Motor neuron (in vitro differentiated cells): ENCODE measurements around the gene KCNT1. TPM values are rescaled to one million over a fixed set of nuclear protein-coding genes. Genes with fewer than 3 reads are reported as not detected.
A peak's percentile ranks its signal among the peaks of the same experiment; 100 is the strongest.

ENCODE experiments used
- ATAC-seq, 8 experiments: fragments of 200-7000 bp; cut with Tn5 transposase; replicated peaks in 6 of 8; 2 replicates each; pipeline ENCODE4 v1.8.0; 2021; ENCODE audit warnings: mild to moderate bottlenecking in 8 of 8, moderate library complexity in 8 of 8
- H3K27ac ChIP-seq, 2 donors: fragments of 250-450 bp; sonication (Bioruptor Pico); 2 replicates each; pipeline ENCODE4 v1.9.0; 2021; ENCODE audit warnings: antibody characterized with exemption in 2 of 2, mild to moderate bottlenecking in 2 of 2, moderate library complexity in 1 of 2
- H3K4me1 ChIP-seq, 2 donors: fragments of 250-450 bp; sonication (Bioruptor Pico); replicated peaks in 1 of 2; 2 replicates each; pipeline ENCODE4 v1.6.1; 2021; ENCODE audit warnings: antibody characterized with exemption in 2 of 2, mild to moderate bottlenecking in 2 of 2, moderate library complexity in 1 of 2
- H3K4me3 ChIP-seq, 5 donors: fragments of 250-450 bp; sonication (Bioruptor Pico); 2 replicates each; pipeline ENCODE4 v1.9.0; 2021; ENCODE audit warnings: antibody characterized with exemption in 5 of 5, mild to moderate bottlenecking in 5 of 5, moderate library complexity in 4 of 5
- WGBS, 10 experiments: fragments of 450-650 bp; shearing (Covaris generic); methylation state at CpG; one replicate each; pipeline ENCODE4 v1.0.0; 2022; 5-methylcytosine and 5-hydroxymethylcytosine counted together
- in situ Hi-C, 9 experiments: fragments of 400-800 bp; cut with MboI; loops; one replicate each; pipeline ENCODE4 v1.15.0; 2021; ENCODE audit warnings: low sequenced_read_pairs in 9 of 9, low pct_unique_long_range_greater_than_20kb in 2 of 9; ENCODE audit not compliant: unreplicated experiment in 9 of 9
- total RNA-seq, 8 experiments: library from RNA; unstranded; fragments of 300-600 nt; gene quantifications; 2 replicates each; pipeline versions ENCODE4 v1.2.3 to v1.2.4, GENCODE V29; 2022

Gene KCNT1
- total RNA-seq, 8 experiments from 2014 or later, result 0.11 to 1.1 (median 0.38) TPM

DNA sequence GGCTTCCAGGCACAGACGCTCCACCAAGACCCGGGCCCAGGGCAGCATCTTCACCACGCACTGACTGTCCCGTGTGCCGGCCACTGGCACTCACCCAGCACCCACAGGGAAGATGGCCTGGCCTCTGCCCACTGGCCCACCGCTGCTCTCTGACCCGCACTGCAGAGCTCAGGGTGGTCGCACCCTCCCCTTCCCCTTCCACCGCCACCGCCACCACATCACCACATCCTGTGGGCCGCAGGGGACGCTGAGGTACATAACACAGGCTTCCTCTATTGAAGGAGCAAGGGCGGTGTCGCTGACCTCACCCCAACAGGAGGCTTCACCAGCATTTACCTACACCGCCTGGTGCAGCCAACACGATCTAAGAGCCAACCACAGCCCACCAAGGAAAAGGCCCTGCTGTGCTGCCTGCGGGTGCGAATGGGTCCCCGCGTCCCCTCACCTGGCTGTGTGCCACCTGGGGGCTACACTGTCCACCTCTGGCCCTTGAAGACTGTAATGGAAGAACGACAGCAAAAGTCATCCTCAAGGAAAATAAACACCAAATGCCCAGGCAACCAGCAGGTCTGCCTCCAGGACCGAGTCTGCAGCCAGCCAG lies 103.5 kb downstream of the KCNT1 start:
- Histone ChIP-seq H3K4me3 (no peak overlapping the region), H3K4me1 (no peaks in the 10 kb centered on the region), H3K27ac (no peak overlapping the region)
- WGBS, 10 experiments, result 72 to 100% (median 90%) methylated on average over 1 to 8 of the region's 22 CpGs; no CpG with 5 or more reads in 4 of the 10 experiments
- in situ Hi-C loops, result no loop called here
- ATAC-seq, result no peak

- ATAC-seq, result no peak
- H3K4me3 ChIP-seq, result no peak overlapping the region
- WGBS, 10 experiments, result 47 to 96% (median 89%) methylated on average over 3 to 9 of the region's 10 CpGs; no CpG with 5 or more reads in 2 of the 10 experiments
- H3K27ac ChIP-seq, result no peak overlapping the region
- H3K4me1 ChIP-seq, result no peaks in the 10 kb centered on the region
- in situ Hi-C loops, result no loop called here
These were observed 107.2 kb downstream of the KCNT1 start for GRCh38 chr9:135809166-135809565.

DNA sequence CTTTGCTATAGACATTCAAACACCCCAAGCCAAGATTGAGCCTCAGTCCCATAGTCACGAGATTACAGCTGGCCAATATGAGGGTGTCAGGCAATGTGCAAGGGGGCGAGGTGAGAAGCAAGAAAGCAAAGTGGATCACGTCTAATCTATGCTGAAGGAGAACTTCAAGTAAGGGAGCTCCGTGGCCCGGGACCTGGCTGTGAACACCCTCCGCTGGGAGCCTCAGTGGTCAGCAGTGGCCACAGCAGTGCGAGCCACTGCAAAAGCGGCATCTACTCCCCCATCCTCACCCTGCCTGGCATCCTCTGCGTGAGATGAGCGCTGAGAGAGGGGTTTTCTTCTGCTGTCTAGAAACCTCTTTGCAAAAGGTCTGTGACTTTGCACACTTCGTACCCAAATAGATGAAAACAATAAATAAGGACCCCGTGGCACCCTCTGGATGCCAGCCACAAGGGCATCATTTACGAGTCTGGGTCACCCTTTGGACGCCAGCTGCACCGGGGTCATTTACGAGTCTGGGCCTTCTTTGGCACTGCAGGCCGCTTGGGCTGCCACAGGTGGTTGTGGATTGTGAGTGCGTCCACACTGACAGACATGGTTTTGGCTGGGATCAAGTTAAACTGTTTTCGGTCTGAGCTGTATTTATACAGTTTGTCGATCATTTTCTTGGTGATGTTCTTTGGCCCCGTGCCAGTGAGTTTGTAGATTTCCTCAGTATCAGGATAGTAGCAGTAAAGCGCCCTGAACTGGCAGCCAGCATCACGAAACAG lies 109.0 kb downstream of the KCNT1 start:
- in situ Hi-C loops, result no loop called here
- H3K27ac ChIP-seq, result no peak overlapping the region
- WGBS, 10 experiments, result 89 to 100% (median 97%) methylated on average over 3 to 15 of the region's 23 CpGs; no CpG with 5 or more reads in 3 of the 10 experiments
- no peaks in the 10 kb centered on the region for H3K4me1 ChIP-seq
- H3K4me3 ChIP-seq, result no peak overlapping the region
- ATAC-seq, result no peak

DNA sequence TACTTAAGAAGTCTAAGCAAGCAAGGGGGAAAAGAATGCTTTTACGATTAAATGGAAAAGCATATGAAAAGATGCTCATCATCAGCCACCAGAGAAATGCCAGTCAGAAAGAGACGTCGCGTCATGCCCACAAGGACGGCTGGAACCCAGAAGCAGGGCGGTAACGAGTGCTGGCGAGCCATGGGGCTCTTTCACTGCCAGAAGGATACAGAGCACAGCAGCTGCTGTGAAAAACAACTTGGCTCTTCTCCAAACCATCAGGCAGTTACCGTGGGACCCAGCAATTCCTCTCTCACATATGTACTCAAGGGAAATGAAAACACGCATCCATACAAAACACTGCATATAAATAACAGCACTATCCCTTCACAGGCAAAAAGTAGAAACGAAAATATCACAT lies 109.8 kb downstream of the KCNT1 start:
- H3K4me1 ChIP-seq, result no peaks in the 10 kb centered on the region
- no peak overlapping the region for H3K27ac ChIP-seq
- H3K4me3 ChIP-seq, result no peak overlapping the region
- in situ Hi-C loops, result no loop called here
- 43 to 100% (median 81%) methylated on average over 1 to 9 of the region's 11 CpGs; no CpG with 5 or more reads in 1 of the 10 experiments for WGBS, 10 experiments
- ATAC-seq, result peak in 1 of 8 experiments; percentile 50

- in situ Hi-C loops, result no loop called here
- Histone ChIP-seq H3K4me3 (no peak overlapping the region), H3K27ac (no peak overlapping the region), H3K4me1 (no peaks in the 10 kb centered on the region)
- WGBS, 10 experiments, result 90 to 100% (median 94%) methylated on average over 1 to 11 of the region's 13 CpGs; no CpG with 5 or more reads in 3 of the 10 experiments
- ATAC-seq, result no peak
These were observed 111.0 kb downstream of the KCNT1 start for GRCh38 chr9:135812961-135813360.

GRCh38 chr9:135813671-135814290 lies 111.8 kb downstream of the KCNT1 start:
- no peaks in the 10 kb centered on the region for H3K4me1 ChIP-seq
- H3K4me3 ChIP-seq, result no peak overlapping the region
- in situ Hi-C loops, result no loop called here
- no peak for ATAC-seq
- WGBS, 10 experiments, result 83 to 100% (median 100%) methylated on average over 1 to 6 of the region's 14 CpGs; no CpG with 5 or more reads in 3 of the 10 experiments
- no peak overlapping the region for H3K27ac ChIP-seq

DNA sequence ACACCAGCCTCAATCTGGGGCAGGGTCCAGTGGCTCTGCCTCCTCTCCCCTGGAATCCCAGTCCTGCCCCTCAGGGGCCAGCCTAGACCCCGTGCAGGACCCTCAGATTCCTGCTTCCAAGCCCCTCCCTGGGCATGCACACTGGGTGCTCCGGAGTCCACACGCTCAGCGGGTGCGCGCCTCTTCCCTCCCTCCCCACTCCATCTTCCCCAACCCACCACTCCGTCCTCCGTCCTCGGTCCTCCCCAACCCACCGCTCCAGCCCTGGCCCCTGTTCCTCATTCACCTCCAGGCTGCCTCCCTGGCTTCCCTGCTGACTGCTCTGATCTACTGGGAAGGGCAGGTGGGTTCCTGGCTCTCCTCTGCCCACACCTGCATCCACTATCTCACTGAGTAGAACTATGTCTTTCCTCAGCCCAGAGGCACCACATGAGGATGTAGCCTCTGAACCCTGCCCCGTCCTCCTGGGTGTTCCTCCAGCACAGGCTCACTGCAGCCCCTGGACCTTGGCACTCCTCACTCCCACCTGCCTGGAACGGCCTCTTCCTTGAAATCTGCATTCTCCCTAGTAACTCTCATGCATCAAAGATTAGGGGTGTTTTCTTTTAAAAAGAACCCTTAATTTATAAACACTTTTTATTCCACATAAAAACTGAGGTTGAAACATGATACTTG lies 112.6 kb downstream of the KCNT1 start:
- 100% methylated on average over 1 to 3 of the region's 12 CpGs; no CpG with 5 or more reads in 3 of the 10 experiments for WGBS, 10 experiments
- H3K27ac ChIP-seq, result no peak overlapping the region
- no peak overlapping the region for H3K4me3 ChIP-seq
- in situ Hi-C loops, result no loop called here
- H3K4me1 ChIP-seq, result no peaks in the 10 kb centered on the region
- no peak for ATAC-seq

DNA sequence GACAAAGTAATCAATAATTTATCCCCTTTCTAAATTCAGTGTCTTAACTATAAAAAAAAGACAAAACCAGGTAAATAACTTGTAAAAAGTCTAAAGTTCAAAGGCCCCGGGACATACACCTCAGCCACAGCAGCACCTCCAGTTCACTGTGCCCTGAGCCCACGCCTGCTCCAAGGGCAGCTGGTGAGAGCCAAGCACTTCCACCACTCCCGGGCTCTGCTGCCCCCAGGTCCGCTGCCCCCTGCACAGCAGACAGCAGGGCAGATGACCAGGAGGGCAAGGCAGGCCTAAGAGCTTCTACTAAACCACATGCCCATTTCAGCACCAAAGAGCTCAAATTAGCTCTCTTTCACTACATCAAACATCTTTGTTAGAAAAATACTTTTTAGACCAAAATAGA lies 113.4 kb downstream of the KCNT1 start:
- in situ Hi-C loops, result no loop called here
- Histone ChIP-seq H3K27ac (no peak overlapping the region), H3K4me3 (no peak overlapping the region), H3K4me1 (no peaks in the 10 kb centered on the region)
- WGBS, 10 experiments, result 89 to 100% (median 100%) methylated on average over 1 to 4 of the region's 4 CpGs; no CpG with 5 or more reads in 3 of the 10 experiments
- ATAC-seq, result no peak

DNA sequence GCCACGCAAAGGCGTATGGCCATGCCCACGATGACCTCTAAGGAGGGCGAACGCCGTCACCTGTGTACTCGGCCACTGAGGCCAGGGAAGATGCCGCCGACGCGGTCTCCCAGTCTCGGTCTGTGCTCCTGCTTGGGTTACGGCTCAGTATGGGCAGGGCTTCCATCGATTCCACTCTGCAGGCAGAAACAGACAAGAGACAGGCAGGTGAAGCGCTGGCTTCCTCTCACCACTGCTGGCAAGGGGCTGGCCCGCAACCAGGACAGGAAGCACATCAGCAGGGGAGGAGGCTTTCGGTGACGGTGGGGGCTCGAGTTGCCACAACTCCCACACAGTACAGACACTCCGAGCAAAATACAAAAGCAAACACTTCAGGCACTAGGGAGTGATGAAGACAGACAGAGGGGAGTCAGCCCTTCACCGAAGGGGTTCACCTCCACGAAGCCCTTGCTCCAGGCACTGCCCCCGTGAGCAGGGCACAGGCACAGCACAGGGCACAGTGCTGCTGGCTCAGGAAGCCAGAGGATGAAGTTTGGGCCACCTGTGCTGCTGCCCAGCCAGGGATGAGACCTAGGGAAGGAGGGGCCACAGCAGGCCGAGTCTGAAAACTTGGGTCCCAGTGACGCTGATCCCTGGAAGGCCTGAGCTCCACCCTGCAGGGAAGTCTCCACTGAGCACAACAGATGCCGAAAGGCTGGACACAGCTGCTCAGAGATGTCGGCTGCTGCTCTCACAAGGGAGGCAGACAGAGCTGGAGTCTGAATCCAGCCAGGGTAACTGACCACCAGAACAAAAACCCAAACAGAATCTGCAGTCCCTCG lies 114.1 kb downstream of the KCNT1 start:
- Histone ChIP-seq H3K27ac (no peak overlapping the region), H3K4me1 (no peaks in the 10 kb centered on the region), H3K4me3 (no peak overlapping the region)
- WGBS, 10 experiments, result 76 to 100% (median 80%) methylated on average over 1 to 22 of the region's 28 CpGs; no CpG with 5 or more reads in 4 of the 10 experiments
- in situ Hi-C loops, result no loop called here
- ATAC-seq, result no peak

- in situ Hi-C loops, result no loop called here
- no peaks in the 10 kb centered on the region for H3K4me1 ChIP-seq
- H3K27ac ChIP-seq, result no peak overlapping the region
- no peak for ATAC-seq
- no peak overlapping the region for H3K4me3 ChIP-seq
- WGBS, 10 experiments, result 80 to 97% (median 92%) methylated on average over 2 to 9 of the region's 12 CpGs; no CpG with 5 or more reads in 4 of the 10 experiments
These were observed 114.6 kb downstream of the KCNT1 start for GRCh38 chr9:135816651-135816970.

GRCh38 chr9:135817951-135818717 lies 116.1 kb downstream of the KCNT1 start:
- H3K27ac ChIP-seq, result no peak overlapping the region

More at GRCh38 chr9:135817951-135818717, 116.1 kb downstream of the KCNT1 start:
- H3K4me1 ChIP-seq, result no peaks in the 10 kb centered on the region
- H3K4me3 ChIP-seq, result no peak overlapping the region
- ATAC-seq, result no peak
- in situ Hi-C loops, result no loop called here
- 96 to 100% (median 100%) methylated on average over 4 to 14 of the region's 66 CpGs; no CpG with 5 or more reads in 4 of the 10 experiments for WGBS, 10 experiments
